Pancreas (tissue), 10 donors: Measurements from ENCODE around the gene RPP25L. TPM values are rescaled to one million over a fixed set of nuclear protein-coding genes. Genes with fewer than 3 reads are reported as not detected.
A peak's percentile ranks its signal among the peaks of the same experiment; 100 is the strongest.

Source experiments
- ATAC-seq, 4 donors: fragments of 200-7000 bp; cut with Tn5 transposase; one replicate each; pipeline versions ENCODE4 v1.8.0 to v1.9.1; 2020; ENCODE audit warnings: mild to moderate bottlenecking in 4 of 4, moderate library complexity in 4 of 4
- DNase-seq, 6 donors: peaks; one replicate each; pipeline ENCODE4 v3.0.0-alpha.2; 2020
- FAIRE-seq: peaks from 2 replicates; lab custom pipeline; 2012; peaks lifted over from hg19 to GRCh38; lab: Jason Lieb, UNC
- H3K27ac ChIP-seq, 4 donors: fragments of 200-600 bp; sonication (generic); 1 replicate in 3 of 4; 2 replicates in 1 of 4; pipeline versions ENCODE4 v1.5.0 to v1.8.0; 2020
- H3K27me3 ChIP-seq, 4 donors: fragments of 200-600 bp; one replicate each; pipeline ENCODE4 v1.8.0; 2021
- H3K36me3 ChIP-seq, 3 donors: fragments of 200-600 bp; sonication (generic) in 1 of 3; one replicate each; pipeline versions ENCODE4 v1.5.0 to v1.8.0; 2020 to 2021
- H3K4me1 ChIP-seq, 3 donors: fragments of 200-600 bp; one replicate each; pipeline ENCODE4 v1.8.0; 2021
- H3K4me3 ChIP-seq, 4 donors: fragments of 200-600 bp; sonication (generic) in 2 of 4; one replicate each; pipeline versions ENCODE4 v1.5.0 to v1.8.0; 2020 to 2021
- H3K9me3 ChIP-seq, 4 donors: fragments of 200-600 bp; one replicate each; pipeline ENCODE4 v1.8.0; 2021
- WGBS, 2 donors: extraction: QIAGEN DNeasy Blood & Tissue Kit; methylation state at CpG; one replicate each; pipeline ENCODE4 v1.1.7; 2013; 5-methylcytosine and 5-hydroxymethylcytosine counted together
- intact Hi-C, 3 donors: fragments of 100-400 bp; cut with DNase I; formaldehyde crosslinking; loops; one replicate each; pipeline versions ENCODE4 v1.11.1 to v1.14.2; 2022
- polyA plus RNA-seq, 2 donors: library from polyadenylated mRNA; stranded (reverse); fragments of 200-250 nt; gene quantifications; one replicate each; pipeline ENCODE4 v1.2.3, GENCODE V29; 2013
- total RNA-seq, 6 donors: library from RNA; stranded (reverse); fragmentation: NEBNext Ultra II Directional in 4 of 6; extraction: Animal tissue kit (Norgen Biotek cat#: 25700) in 4 of 6; gene quantifications; one replicate each; pipeline versions ENCODE4 v1.2.1 to v1.2.4, GENCODE V29; 2021 to 2023
- TF ChIP-seq, protein P1 (sequence below), 4 donors: fragments of 200-600 bp; sonication (generic) in 3 of 4; IDR thresholded peaks; one replicate each; pipeline versions ENCODE4 v1.5.0 to v1.8.0; 2021; ENCODE audit warnings: antibody characterized with exemption in 4 of 4
- donor health status: healthy with polysubstance abuse.
- donor health status: DM: no; HTN: no; CAD: no; lungs with moderate emphysema.
- donor health status: DM: no; HTN: no; CAD: no.
- donor health status: control.
- donor health status: control.
- donor health status: Bipolar disorder and iron deficiency.
- donor health status: DM: yes; HTN: yes; CAD: no.
- donor health status: DM: no; HTN: no; CAD: no.
- donor health status: DM: no; HTN: no; CAD: no.
- donor health status: DM: yes; HTN: yes; CAD: no.

The RPP25L gene
- total and polyA plus RNA-seq, 8 donors: 7.6 to 19.8 (median 12.4) TPM

DNA sequence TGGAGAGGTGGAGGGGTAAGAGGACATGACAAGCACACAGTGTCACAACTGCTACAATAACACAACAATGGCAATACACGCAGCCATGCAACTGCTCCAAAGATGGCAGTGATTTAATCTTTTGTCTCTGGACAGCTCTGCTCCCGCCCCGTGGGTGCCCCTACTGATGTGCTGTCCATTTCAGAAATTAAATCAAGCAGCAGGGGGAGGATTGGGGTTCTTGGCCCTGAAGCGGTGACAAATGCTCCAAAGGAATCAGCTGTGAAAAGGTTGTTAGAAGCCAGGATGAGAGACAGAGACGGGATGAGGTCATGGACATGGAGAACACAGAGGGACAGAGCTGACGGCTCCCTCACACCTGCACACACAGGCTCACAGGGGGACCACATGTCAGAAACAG is 44.9 kb downstream of the RPP25L start:
- no peak overlapping the region for H3K27ac ChIP-seq
- ATAC-seq: no peak
- no peak for FAIRE-seq
- 69 to 74% methylated on average over 6 of the region's 6 CpGs for WGBS, 2 donors
- H3K27me3 ChIP-seq: no peaks in the 10 kb centered on the region
- no peak overlapping the region for H3K4me3 ChIP-seq
- DNase-seq: peak in 1 of 6 donors; percentile 18
- TF ChIP-seq, protein P1, sequence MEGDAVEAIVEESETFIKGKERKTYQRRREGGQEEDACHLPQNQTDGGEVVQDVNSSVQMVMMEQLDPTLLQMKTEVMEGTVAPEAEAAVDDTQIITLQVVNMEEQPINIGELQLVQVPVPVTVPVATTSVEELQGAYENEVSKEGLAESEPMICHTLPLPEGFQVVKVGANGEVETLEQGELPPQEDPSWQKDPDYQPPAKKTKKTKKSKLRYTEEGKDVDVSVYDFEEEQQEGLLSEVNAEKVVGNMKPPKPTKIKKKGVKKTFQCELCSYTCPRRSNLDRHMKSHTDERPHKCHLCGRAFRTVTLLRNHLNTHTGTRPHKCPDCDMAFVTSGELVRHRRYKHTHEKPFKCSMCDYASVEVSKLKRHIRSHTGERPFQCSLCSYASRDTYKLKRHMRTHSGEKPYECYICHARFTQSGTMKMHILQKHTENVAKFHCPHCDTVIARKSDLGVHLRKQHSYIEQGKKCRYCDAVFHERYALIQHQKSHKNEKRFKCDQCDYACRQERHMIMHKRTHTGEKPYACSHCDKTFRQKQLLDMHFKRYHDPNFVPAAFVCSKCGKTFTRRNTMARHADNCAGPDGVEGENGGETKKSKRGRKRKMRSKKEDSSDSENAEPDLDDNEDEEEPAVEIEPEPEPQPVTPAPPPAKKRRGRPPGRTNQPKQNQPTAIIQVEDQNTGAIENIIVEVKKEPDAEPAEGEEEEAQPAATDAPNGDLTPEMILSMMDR (IDR thresholded peaks at IDR 0.05): no peak
- intact Hi-C loops: no loop called here
- no peaks in the 10 kb centered on the region for H3K36me3 ChIP-seq
- no peaks in the 10 kb centered on the region for H3K9me3 ChIP-seq
- H3K4me1 ChIP-seq: no peaks in the 10 kb centered on the region

DNA sequence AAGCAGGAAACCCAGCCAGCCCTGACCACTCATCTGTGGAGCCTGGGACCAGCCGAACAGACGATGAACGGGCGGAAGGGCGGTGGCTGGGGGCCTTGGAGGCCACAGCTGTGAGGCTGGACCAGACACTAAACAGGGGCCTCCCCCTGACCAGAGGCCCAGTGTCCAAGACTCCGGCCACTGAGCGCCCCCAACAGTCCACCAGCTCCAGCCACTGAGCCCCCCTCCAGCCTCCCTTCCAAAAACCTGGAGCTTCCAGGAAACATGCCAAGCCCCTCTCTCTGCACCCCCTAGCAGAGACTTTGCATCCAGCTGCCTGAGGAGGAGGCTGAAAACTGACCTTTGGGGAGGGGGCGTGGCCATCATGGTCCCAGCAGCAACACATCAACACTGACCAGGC is 45.6 kb downstream of the RPP25L start:
- no peak for FAIRE-seq
- DNase-seq: peak in 1 of 6 donors; percentile 29
- 58 to 61% methylated on average over 8 of the region's 8 CpGs for WGBS, 2 donors

DNA sequence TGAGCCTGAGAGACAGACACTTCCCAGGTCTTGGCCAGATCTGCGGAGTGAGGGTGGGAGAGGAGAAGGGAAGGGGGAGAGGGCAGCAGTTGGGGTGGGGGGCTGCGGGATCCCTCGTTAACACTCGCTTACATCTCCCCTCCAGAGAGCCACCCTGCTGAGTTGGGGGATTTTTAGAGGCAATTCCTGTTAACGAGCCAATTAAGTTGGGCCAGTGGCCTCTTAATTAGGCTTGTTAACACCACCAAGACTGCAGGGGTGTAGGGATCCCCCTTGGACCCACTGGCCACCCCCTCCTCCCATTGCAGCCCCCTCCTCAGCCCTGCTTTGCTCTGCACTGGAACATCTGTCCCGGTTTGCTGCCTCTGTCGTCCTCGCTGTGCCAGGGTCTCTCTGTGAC is 46.0 kb downstream of the RPP25L start:
- TF ChIP-seq, protein P1 (IDR thresholded peaks at IDR 0.05): no peak
- intact Hi-C loops: no loop called here
- FAIRE-seq: no peak

More for the DNA sequence above, 45.6 kb downstream of the RPP25L start:
- Histone ChIP-seq H3K36me3 (no peaks in the 10 kb centered on the region), H3K4me3 (no peak overlapping the region), H3K27me3 (no peaks in the 10 kb centered on the region), H3K9me3 (no peaks in the 10 kb centered on the region), H3K27ac (no peak overlapping the region), H3K4me1 (no peaks in the 10 kb centered on the region)
- intact Hi-C loops: no loop called here
- TF ChIP-seq, protein P1 (IDR thresholded peaks at IDR 0.05): no peak
- ATAC-seq: no peak

DNA sequence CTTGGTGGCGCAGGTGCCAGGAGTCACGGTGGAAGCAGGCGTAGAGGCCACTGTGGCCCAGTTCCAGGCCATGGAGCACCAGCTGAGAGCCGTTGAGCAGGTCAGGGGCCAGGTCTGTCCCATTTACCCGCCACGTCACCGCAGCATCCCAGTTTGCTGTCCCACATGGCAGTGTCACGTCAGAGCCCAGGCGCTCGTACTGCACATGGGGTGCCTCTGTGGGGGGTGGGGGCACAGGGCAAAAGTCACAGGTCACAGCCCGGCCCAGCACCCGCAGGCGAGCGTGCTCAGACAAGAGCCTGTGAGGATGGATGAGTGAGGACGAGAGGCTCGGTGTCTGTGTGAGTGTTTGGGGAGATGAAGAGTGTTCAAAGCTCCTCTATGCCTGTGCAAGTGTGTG is 47.3 kb downstream of the RPP25L start:
- FAIRE-seq (no peak), DNase-seq (peak in 1 of 6 donors; percentile 46), ATAC-seq (no peak)
- H3K4me3 ChIP-seq: no peak overlapping the region
- intact Hi-C loops: no loop called here
- no peaks in the 10 kb centered on the region for H3K4me1 ChIP-seq
- TF ChIP-seq, protein P1 (IDR thresholded peaks at IDR 0.05): no peak
- no peaks in the 10 kb centered on the region for H3K27me3 ChIP-seq
- no peaks in the 10 kb centered on the region for H3K9me3 ChIP-seq
- no peaks in the 10 kb centered on the region for H3K36me3 ChIP-seq
- H3K27ac ChIP-seq: no peak overlapping the region
- WGBS, 2 donors: 84 to 89% methylated on average over 16 of the region's 16 CpGs

More for the DNA sequence above, 46.0 kb downstream of the RPP25L start:
- 49 to 62% methylated on average over 8 of the region's 8 CpGs for WGBS, 2 donors
- Histone ChIP-seq H3K36me3 (no peaks in the 10 kb centered on the region), H3K27me3 (no peaks in the 10 kb centered on the region), H3K4me1 (no peaks in the 10 kb centered on the region), H3K9me3 (no peaks in the 10 kb centered on the region), H3K27ac (no peak overlapping the region), H3K4me3 (no peak overlapping the region)
- no peak for ATAC-seq
- DNase-seq: no peak

DNA sequence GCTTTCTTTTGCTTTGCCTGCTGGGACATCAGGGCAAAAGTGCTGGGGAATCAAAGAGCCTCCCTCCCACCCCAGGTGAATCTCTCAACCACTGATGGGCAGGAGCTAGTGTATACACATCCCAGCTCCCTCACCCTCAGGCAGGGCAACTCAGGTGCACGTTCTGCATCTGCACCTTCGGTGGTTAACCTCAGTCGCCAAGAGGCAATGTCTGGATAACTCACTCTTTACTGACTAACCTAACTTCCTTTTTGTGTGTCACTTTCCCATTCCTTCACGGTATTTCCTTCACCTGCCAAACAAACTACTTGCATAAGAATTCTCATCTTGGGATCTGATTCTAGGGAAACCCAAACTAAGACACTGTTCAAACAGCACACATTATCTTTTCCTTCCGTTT is 48.6 kb downstream of the RPP25L start:
- Histone ChIP-seq H3K4me3 (no peak overlapping the region), H3K36me3 (no peaks in the 10 kb centered on the region), H3K9me3 (no peaks in the 10 kb centered on the region), H3K27me3 (no peaks in the 10 kb centered on the region), H3K4me1 (no peaks in the 10 kb centered on the region), H3K27ac (no peak overlapping the region)
- FAIRE-seq (no peak), DNase-seq (no peak), ATAC-seq (no peak)
- WGBS, 2 donors: 63 to 67% methylated on average over 5 of the region's 5 CpGs
- intact Hi-C loops: no loop called here
- TF ChIP-seq, protein P1 (IDR thresholded peaks at IDR 0.05): no peak
